Measurements from ENCODE around the gene OR10A6.

OR10A6 gene

GRCh38 chr11:7924536-7924935, 6.5 kb downstream of the OR10A6 start:
- TF ChIP-seq ZBTB7A (IDR thresholded peaks at IDR 0.05; ENCODE audit: low read depth) (no peak), TEAD4 (IDR thresholded peaks at IDR 0.05) (no peak), YY1 (IDR thresholded peaks at IDR 0.05; ENCODE audit: low read depth) (no peak), USF1 (IDR thresholded peaks at IDR 0.05) (no peak), EGR1 (IDR thresholded peaks at IDR 0.05) (no peak)

- TF ChIP-seq CREB1 (IDR thresholded peaks at IDR 0.05; ENCODE audit: low read depth) (no peak), USF1 (IDR thresholded peaks at IDR 0.05) (no peak), TCF12 (IDR thresholded peaks at IDR 0.05; ENCODE audit: low read depth) (no peak), YY1 (IDR thresholded peaks at IDR 0.05; ENCODE audit: low read depth) (no peak), TAF1 (IDR thresholded peaks at IDR 0.05; ENCODE audit: low read depth) (no peak), RAD21 (IDR thresholded peaks at IDR 0.05; ENCODE audit: low read depth) (no peak), TEAD4 (IDR thresholded peaks at IDR 0.05) (no peak), EP300 (IDR thresholded peaks at IDR 0.05; ENCODE audit: borderline replicate concordance) (no peak), NFIC (IDR thresholded peaks at IDR 0.05) (no peak), EGR1 (IDR thresholded peaks at IDR 0.05) (no peak), CEBPB (IDR thresholded peaks at IDR 0.05) (no peak), ZBTB7A (IDR thresholded peaks at IDR 0.05; ENCODE audit: low read depth) (no peak), FOXM1 (IDR thresholded peaks at IDR 0.05; ENCODE audit: borderline replicate concordance, low read depth) (no peak)
- TF ChIP-seq, protein P1, sequence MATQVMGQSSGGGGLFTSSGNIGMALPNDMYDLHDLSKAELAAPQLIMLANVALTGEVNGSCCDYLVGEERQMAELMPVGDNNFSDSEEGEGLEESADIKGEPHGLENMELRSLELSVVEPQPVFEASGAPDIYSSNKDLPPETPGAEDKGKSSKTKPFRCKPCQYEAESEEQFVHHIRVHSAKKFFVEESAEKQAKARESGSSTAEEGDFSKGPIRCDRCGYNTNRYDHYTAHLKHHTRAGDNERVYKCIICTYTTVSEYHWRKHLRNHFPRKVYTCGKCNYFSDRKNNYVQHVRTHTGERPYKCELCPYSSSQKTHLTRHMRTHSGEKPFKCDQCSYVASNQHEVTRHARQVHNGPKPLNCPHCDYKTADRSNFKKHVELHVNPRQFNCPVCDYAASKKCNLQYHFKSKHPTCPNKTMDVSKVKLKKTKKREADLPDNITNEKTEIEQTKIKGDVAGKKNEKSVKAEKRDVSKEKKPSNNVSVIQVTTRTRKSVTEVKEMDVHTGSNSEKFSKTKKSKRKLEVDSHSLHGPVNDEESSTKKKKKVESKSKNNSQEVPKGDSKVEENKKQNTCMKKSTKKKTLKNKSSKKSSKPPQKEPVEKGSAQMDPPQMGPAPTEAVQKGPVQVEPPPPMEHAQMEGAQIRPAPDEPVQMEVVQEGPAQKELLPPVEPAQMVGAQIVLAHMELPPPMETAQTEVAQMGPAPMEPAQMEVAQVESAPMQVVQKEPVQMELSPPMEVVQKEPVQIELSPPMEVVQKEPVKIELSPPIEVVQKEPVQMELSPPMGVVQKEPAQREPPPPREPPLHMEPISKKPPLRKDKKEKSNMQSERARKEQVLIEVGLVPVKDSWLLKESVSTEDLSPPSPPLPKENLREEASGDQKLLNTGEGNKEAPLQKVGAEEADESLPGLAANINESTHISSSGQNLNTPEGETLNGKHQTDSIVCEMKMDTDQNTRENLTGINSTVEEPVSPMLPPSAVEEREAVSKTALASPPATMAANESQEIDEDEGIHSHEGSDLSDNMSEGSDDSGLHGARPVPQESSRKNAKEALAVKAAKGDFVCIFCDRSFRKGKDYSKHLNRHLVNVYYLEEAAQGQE (IDR thresholded peaks at IDR 0.05; ENCODE audit: low read depth), result no peak
- TF ChIP-seq, protein P2, sequence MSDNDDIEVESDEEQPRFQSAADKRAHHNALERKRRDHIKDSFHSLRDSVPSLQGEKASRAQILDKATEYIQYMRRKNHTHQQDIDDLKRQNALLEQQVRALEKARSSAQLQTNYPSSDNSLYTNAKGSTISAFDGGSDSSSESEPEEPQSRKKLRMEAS (IDR thresholded peaks at IDR 0.05), result no peak
Measured at GRCh38 chr11:7918141-7918540, 12.9 kb downstream of the OR10A6 start.

DNA sequence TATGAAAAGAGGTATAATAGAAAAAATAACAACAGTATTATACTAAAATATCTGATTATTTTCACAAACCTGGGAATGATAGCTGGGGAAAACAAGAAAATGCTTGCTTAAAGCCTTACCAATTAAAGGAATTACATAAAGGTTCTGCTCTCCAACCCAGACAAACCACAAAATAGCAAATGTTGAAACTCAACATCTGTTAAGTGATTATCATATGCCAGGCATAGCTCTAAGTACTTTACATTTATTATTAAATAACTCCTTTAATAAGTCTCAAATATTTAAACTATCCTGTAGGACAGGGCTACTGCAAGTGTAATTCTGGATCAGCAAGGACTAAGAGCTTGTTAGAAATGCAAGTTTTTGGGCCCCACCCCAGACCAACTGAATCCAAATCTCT, 20.1 kb downstream of the OR10A6 start:
- TF ChIP-seq EP300 (IDR thresholded peaks at IDR 0.05; ENCODE audit: borderline replicate concordance) (no peak), TAF1 (IDR thresholded peaks at IDR 0.05; ENCODE audit: low read depth) (no peak), CREB1 (IDR thresholded peaks at IDR 0.05; ENCODE audit: low read depth) (no peak), FOXM1 (IDR thresholded peaks at IDR 0.05; ENCODE audit: borderline replicate concordance, low read depth) (no peak), NFIC (IDR thresholded peaks at IDR 0.05) (no peak), TCF12 (IDR thresholded peaks at IDR 0.05; ENCODE audit: low read depth) (no peak), USF1 (IDR thresholded peaks at IDR 0.05) (no peak), YY1 (IDR thresholded peaks at IDR 0.05; ENCODE audit: low read depth) (no peak), TEAD4 (IDR thresholded peaks at IDR 0.05) (no peak), CEBPB (IDR thresholded peaks at IDR 0.05) (no peak), ZBTB7A (IDR thresholded peaks at IDR 0.05; ENCODE audit: low read depth) (no peak), EGR1 (IDR thresholded peaks at IDR 0.05) (no peak), RAD21 (IDR thresholded peaks at IDR 0.05; ENCODE audit: low read depth) (no peak)
- TF ChIP-seq, protein P2 (IDR thresholded peaks at IDR 0.05), result no peak
- TF ChIP-seq, protein P1 (IDR thresholded peaks at IDR 0.05; ENCODE audit: low read depth), result no peak

DNA sequence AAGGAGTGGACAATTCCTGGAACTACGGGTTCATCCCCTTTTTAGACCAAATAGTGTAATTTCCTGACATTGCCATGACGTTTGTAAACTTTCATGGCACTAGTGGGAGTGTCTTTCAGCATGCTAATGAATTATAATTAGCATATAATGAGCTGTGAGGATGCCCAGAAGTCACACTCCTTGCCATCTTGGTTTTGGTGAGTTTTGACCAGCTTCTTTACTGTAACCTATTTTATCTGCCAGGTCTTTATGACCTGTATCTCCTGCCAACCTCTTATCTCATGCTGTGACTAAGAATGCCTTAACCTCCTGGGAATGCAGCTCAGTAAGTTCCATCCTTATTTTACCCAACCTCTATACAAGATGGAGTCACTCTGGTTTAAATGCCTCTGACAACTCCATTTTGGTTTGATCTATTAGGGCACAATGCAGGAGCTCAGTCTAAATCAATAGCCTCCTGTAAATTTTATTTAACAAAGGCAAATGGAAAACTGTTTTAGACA, 20.7 kb downstream of the OR10A6 start:
- no peak for TF ChIP-seq TEAD4 (IDR thresholded peaks at IDR 0.05)
- TF ChIP-seq, protein P2 (IDR thresholded peaks at IDR 0.05), result no peak
- no peak for TF ChIP-seq FOXM1 (IDR thresholded peaks at IDR 0.05; ENCODE audit: borderline replicate concordance, low read depth)
- TF ChIP-seq CREB1 (IDR thresholded peaks at IDR 0.05; ENCODE audit: low read depth), result no peak
- TF ChIP-seq, protein P1 (IDR thresholded peaks at IDR 0.05; ENCODE audit: low read depth), result no peak
- TF ChIP-seq YY1 (IDR thresholded peaks at IDR 0.05; ENCODE audit: low read depth), result no peak
- TF ChIP-seq EP300 (IDR thresholded peaks at IDR 0.05; ENCODE audit: borderline replicate concordance), result no peak
- no peak for TF ChIP-seq TCF12 (IDR thresholded peaks at IDR 0.05; ENCODE audit: low read depth)
- TF ChIP-seq TAF1 (IDR thresholded peaks at IDR 0.05; ENCODE audit: low read depth), result no peak
- TF ChIP-seq USF1 (IDR thresholded peaks at IDR 0.05), result no peak
- no peak for TF ChIP-seq RAD21 (IDR thresholded peaks at IDR 0.05; ENCODE audit: low read depth)
- no peak for TF ChIP-seq NFIC (IDR thresholded peaks at IDR 0.05)
- no peak for TF ChIP-seq EGR1 (IDR thresholded peaks at IDR 0.05)
- no peak for TF ChIP-seq ZBTB7A (IDR thresholded peaks at IDR 0.05; ENCODE audit: low read depth)
- TF ChIP-seq CEBPB (IDR thresholded peaks at IDR 0.05), result no peak
